PFSK-1 (cell line): ENCODE data around the gene L3MBTL4.

Experiments
- FOXP2 ChIP-seq: optimal IDR thresholded peaks from 2 replicates; pipeline ENCODE3; 2011; ENCODE audit warnings: borderline replicate concordance, control low read depth, inconsistent platforms; ENCODE audit not compliant: insufficient read depth; ENCODE audit errors: extremely low read length, extremely low read depth
- POLR2AphosphoS5 ChIP-seq: IDR thresholded peaks from 2 replicates; pipeline ENCODE4 v1.6.1; 2012; ENCODE audit warnings: low read depth, mild to moderate bottlenecking, control low read depth, low read length, moderate library complexity
- TAF1 ChIP-seq: IDR thresholded peaks from 2 replicates; pipeline ENCODE4 v1.6.1; 2012; ENCODE audit warnings: low read length, control low read depth, borderline replicate concordance; ENCODE audit not compliant: insufficient read depth
- TF ChIP-seq, protein P1 (sequence below), 2 experiments: IDR thresholded peaks; 2 replicates each; pipeline versions ENCODE4 v1.6.1 to v1.8.0; 2011 to 2012; ENCODE audit warnings: low read depth in 2 of 2, low read length in 2 of 2, control low read depth in 1 of 2, inconsistent platforms in 1 of 2, mild to moderate bottlenecking in 1 of 2, moderate library complexity in 1 of 2; ENCODE audit not compliant: insufficient read depth in 1 of 2

DNA sequence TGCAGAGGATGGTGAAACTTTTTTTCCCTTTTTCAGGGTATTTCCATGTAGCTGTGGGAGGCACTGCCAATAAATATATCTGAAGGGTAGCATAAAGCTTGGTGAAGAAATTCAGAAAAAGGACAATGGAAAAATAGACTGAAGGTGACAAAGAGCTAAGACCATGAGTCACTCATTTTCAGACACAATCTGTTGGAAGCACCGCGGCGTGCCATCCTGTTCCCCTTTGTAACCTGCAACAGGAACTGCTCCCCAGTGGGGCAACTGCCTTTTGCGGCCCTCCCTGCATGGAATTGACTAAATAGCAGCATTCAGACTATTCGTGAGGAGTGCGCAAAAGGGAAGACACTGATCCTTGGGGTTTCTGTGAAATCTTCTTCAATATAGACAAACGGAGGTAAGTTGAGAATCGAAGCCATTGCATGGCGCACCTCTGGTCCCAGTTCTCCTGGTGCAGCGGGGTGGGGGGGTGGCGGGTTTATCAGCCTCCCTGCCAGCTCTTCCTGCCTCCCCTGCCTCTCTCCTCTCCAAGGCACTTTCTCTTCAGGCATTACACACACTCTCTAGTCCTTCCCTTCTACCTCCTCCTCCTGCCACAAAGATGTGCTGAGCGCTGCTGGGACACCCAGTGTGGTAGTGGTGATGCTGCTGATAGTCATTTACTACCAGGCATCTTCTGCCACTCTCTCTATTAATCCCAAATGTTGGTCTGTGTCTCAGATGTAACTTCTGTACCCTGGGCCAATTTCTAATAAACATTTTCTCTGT lies 393.2 kb downstream of the L3MBTL4 start:
- TF ChIP-seq POLR2AphosphoS5 (no peak), FOXP2 (no peak), TAF1 (no peak)
- TF ChIP-seq, protein P1, sequence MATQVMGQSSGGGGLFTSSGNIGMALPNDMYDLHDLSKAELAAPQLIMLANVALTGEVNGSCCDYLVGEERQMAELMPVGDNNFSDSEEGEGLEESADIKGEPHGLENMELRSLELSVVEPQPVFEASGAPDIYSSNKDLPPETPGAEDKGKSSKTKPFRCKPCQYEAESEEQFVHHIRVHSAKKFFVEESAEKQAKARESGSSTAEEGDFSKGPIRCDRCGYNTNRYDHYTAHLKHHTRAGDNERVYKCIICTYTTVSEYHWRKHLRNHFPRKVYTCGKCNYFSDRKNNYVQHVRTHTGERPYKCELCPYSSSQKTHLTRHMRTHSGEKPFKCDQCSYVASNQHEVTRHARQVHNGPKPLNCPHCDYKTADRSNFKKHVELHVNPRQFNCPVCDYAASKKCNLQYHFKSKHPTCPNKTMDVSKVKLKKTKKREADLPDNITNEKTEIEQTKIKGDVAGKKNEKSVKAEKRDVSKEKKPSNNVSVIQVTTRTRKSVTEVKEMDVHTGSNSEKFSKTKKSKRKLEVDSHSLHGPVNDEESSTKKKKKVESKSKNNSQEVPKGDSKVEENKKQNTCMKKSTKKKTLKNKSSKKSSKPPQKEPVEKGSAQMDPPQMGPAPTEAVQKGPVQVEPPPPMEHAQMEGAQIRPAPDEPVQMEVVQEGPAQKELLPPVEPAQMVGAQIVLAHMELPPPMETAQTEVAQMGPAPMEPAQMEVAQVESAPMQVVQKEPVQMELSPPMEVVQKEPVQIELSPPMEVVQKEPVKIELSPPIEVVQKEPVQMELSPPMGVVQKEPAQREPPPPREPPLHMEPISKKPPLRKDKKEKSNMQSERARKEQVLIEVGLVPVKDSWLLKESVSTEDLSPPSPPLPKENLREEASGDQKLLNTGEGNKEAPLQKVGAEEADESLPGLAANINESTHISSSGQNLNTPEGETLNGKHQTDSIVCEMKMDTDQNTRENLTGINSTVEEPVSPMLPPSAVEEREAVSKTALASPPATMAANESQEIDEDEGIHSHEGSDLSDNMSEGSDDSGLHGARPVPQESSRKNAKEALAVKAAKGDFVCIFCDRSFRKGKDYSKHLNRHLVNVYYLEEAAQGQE (IDR thresholded peaks at IDR 0.05; ENCODE audit: insufficient read depth in 1 of 2, low read depth in 2 of 2, low read length in 2 of 2): no peak
